GM20000 (cell line): ENCODE results near the gene EML3.

Experiments
- DNase-seq: peaks from one replicate; pipeline ENCODE4 v3.0.0; 2012; ENCODE audit warnings: low spot score
- TF ChIP-seq, protein P1 (sequence below): IDR thresholded peaks from 2 replicates; pipeline ENCODE4 v1.5.1; 2012; ENCODE audit warnings: mild to moderate bottlenecking, control low read depth; ENCODE audit errors: extremely low read depth, missing control alignments

Gene EML3

DNA sequence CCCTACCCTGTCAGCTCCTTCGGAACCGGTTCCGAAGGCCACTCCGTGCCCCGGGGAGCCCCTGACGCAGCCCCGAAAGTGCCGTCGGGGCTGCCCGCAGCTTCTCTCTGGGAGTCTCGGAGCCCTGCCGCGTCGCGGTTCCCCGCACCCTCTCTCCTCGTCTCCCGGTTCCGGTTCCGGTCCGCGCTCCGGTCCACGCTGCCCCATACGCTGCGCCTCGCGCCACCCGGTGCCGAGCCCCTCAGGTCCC is 11.5 kb downstream of the EML3 start:
- DNase-seq: no peak
- TF ChIP-seq, protein P1, sequence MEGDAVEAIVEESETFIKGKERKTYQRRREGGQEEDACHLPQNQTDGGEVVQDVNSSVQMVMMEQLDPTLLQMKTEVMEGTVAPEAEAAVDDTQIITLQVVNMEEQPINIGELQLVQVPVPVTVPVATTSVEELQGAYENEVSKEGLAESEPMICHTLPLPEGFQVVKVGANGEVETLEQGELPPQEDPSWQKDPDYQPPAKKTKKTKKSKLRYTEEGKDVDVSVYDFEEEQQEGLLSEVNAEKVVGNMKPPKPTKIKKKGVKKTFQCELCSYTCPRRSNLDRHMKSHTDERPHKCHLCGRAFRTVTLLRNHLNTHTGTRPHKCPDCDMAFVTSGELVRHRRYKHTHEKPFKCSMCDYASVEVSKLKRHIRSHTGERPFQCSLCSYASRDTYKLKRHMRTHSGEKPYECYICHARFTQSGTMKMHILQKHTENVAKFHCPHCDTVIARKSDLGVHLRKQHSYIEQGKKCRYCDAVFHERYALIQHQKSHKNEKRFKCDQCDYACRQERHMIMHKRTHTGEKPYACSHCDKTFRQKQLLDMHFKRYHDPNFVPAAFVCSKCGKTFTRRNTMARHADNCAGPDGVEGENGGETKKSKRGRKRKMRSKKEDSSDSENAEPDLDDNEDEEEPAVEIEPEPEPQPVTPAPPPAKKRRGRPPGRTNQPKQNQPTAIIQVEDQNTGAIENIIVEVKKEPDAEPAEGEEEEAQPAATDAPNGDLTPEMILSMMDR: no peak

GRCh38 chr11:62600367-62601121 is 12.0 kb downstream of the EML3 start:
- TF ChIP-seq, protein P1: no peak

GRCh38 chr11:62599901-62600300 is 12.7 kb downstream of the EML3 start:
- TF ChIP-seq, protein P1: no peak
- no peak for DNase-seq

More at GRCh38 chr11:62600367-62601121, 12.0 kb downstream of the EML3 start:
- no peak for DNase-seq

- DNase-seq: peak; percentile 94
- TF ChIP-seq, protein P1: no peak
Measured at GRCh38 chr11:62599069-62599696, 13.4 kb downstream of the EML3 start.

GRCh38 chr11:62595124-62595523 is 17.5 kb downstream of the EML3 start:
- DNase-seq: no peak
- TF ChIP-seq, protein P1: no peak

DNA sequence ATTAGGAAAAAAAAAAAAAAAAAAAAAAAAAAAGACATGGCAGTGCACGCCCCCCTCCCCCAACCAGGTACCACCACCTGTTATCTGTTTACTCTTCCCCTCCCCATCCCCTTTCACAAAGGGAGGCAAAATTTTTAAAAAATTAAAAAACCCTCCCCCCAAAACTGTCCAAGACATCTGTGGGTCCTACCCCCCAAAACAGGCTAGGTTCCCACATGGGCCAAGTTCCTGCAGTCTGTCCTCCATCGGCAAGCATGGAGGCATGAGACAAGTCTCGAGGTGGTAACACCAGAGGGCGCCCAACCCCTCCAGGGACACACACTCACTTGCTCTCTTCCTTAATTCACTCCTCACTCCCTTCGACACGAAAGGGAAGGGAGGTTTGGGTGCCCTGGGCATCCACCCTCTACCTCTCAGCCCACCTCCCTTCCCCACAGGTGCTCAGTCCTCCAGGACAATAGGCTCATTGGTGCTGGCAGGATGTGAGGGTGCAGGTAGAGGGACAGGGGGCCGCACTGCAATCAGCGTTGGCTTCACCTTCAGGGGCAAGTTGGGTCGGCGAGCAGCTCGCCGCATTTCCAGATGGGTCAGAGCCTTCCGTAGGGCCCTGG is 19.0 kb downstream of the EML3 start:
- peak; percentile 59 for DNase-seq

More for the DNA sequence above, 19.0 kb downstream of the EML3 start:
- TF ChIP-seq, protein P1: peak; percentile 56
